GM04504 (cell line): ENCODE data around the gene NFASC.

Experiments
- DNase-seq: peaks from one replicate; pipeline ENCODE4 v3.0.0-alpha.2; 2012; ENCODE audit warnings: low read depth

The NFASC gene

DNA sequence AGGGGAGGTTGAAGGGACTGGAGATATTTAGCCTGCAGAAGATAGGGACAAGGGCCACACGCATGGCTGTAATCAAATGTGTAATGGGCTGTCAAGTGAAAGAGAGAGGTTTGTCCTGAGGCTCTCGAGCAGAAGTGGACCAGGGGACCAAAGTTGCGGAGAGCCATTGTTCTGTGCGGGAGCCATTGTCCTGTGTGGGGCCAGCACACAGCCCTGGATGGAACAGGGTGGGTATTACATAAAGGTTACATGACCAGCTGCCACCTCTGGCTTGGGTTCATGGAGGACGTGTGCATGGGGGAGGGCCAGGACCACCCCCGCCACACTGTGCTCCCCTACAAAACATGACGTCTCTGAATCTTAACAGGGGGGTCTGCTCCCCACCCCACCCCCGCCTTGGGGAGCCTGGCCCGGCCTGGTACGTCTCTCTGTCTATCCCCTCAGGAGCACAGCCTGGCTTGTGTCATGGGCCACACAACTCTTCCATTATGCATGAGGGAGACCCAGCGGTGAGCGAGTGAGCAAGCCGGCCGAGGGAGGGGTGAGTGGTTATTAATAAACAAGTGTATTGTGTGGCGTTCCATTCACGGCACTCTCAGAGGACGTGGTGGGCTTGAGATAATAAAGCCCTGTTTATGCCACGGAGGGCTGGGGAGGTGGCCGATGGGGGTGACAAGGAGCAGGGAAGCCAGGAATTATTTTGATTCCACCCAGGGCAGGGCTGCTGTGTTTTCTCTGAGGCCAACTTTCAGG lies at the start of gene NFASC:
NFASC (plus strand) TSS at position 703 of the 753 bp plus-strand sequence. CDS start 73,454 bp downstream, outside the sequence.
- DNase-seq: no peak

- no peak for DNase-seq
Measured at GRCh38 chr1:204821476-204821875, 49.2 kb upstream of the NFASC start.

GRCh38 chr1:204821924-204822323 lies 48.7 kb upstream of the NFASC start:
- no peak for DNase-seq

DNA sequence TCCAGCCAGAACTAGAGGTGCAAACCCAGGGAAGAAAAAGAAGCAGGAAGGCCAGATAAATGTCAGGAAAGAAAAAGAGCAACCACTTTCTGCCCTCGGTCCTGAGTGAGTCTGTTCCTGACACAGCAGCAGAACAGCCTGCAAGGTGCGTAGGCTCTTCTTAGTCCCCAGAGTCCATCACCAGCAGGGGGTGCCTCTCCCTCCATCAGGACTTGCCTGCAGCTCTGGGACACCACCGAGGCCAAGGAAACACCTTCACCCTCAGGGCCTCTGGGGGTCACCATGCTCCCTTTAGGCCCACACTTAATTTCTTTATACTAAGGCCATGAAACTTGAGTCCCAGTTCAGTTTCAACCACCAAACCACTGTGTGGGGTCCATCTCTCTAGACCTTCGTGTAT lies 43.7 kb upstream of the NFASC start:
- no peak for DNase-seq

DNA sequence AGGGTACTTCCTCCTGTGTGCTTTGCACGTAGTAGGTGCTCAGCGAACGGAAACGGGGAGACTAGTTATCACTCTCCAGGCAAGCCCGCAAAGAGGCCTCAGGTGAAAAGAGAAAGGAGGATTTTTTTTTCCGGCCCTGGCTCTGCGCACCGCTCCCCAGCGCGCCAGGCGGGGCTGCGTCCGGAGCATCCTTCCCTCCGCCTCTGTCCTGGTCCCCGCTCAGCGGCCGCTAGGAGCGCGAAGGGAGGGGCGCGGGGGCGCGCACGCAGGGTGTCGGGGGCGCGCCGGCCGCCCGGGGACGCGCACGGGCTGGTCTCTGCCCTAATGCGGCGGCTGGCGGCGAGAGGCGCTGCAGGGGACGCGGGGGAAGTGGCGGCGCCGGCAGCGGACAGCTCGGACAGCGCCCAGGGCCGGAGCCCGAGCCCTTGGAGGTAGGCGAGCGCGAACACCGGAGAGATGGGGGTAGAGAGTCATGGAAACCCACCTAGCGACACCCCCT lies 42.3 kb upstream of the NFASC start:
- peak; percentile 68 for DNase-seq

DNA sequence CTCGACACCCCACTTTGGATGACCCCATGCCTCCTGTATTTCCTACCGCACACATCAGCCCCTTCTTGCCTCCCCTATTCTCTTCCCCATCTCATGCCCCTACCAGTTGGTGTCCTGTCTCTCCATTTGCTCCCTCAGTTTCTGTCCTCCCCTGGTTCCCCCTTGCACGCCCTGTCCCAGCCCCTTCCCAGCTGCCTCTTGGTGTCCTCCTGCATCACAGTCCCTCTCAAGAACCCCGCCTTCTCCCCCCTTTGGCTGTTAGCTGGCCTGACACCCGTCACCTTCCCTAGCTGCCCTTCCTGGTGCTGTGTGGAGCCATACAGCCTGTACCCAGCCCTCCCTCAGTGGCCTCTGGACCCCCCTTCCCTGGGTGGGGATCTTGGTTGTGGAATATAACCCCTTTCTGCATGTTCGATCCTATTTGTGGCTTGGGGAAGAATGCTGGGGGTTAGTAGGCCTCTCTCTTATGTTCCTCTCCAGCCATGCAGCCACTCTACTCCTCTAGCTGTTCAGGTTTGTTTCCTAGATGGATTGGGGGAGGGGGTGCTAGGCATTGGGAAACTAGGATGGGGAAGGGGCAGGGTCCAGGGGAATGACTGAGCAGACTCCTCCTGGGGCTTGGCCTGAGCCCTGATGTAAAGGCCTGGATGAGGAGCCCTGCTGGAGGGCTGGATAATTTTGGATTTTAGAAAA lies 41.4 kb upstream of the NFASC start:
- no peak for DNase-seq

DNA sequence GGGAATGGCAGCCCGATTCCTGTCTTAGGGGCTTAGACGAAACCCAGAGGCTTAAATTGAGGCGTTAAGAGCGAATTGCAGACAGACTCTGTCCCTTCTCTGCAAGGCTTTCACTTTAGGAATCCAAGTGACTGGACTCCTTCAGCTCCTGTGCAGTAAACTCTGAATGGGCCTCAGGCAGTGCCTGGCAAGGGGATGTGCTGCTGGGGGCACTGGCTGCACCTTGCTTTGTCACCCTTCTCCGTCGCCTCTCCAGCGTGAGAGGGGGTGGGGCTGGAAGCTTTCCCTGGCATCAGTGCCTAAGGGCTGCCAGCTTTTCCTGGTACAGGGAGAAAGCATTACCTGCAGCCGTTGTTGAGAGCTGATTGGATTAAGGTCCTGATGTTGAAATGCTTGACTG lies 39.9 kb upstream of the NFASC start:
- no peak for DNase-seq

GRCh38 chr1:204831186-204831585 lies 39.5 kb upstream of the NFASC start:
- DNase-seq: no peak

DNA sequence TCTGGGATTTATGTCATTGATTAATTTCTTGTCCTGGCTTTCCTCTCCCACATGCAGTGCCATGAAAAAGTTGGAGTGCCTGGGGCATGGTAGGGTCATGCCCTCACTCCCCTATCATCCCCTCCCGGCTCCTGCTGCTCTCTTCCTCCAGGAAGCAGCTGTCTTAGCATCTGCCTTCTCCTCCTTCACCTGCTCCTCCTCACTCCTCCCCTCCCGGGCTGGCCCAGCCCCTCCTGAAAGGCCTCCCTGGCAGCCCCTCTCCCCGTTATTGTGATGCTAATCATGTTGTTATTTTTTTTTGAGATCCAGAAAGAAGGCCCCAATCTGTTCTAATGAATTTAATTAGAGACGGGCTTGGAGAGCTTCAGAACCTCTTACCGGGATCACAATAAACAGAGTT lies 36.3 kb upstream of the NFASC start:
- no peak for DNase-seq

- DNase-seq: no peak
Measured at GRCh38 chr1:204834752-204835151, 35.9 kb upstream of the NFASC start.

DNA sequence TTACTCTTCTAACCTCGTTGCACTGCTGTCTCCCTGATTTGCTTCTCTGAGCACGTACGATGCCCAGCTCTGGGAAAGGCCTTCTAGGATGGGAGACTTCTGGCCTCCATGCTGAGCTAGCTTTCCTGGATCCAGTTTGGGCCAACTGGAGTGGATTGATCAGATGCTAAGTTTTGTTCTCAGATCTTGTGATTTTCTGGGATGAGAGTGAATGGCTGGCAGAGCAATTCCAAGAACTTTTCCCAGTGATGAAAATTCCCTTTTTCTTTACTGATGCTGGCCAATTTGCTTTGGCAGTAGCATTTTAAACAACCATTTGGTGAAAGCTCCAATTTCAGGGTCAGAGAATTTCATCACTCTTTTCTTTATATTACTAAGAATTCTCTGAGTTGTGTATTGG lies 34.9 kb upstream of the NFASC start:
- no peak for DNase-seq

DNA sequence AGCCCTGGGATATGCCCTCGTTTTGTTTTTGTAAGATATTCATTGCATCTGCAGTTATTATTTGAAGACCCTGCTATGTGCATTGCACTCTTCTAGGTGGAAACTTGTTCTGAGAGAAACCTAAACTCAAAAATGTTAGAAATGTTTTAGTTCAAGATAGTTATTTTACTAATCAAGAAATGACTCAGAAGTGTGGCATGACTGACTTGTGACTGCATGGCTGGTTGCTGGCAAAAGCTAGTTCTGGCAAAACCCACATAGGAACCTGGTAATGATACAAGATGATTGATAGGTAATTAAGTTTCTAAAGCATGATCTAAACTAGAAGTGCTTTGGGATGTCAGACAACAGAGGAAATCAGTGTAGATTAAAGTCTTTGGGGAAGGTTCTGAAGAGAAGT lies 33.8 kb upstream of the NFASC start:
- no peak for DNase-seq

DNA sequence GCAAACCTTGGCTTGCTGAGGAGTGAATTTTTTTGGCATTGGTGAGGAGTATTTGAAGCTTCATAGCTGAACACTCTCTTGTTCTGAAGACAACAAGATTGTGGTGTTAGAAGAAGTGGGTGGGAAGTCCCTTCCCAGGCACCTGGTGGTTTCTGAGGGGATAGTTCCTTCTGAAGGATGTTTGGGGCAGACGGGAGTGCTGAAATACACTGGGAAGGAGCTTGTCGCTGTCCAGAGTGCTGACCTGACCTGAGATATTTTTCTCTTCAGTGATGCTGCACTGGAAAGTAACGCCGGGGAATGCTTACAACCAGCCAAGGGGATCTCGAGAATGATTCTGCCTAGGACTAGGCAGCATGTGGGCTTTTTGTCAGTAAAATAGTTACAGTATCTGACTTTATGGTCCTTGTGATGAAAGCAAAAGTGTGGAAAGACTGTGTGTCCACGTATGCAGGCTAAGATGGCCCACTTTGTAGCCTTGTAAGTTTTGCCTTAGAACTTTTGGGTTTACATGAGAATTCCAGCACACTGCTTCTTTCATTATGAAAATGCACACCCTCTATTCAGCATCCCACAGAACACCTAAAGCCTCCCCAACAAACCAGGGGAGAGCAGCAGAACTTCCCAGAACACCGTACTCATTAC lies 33.1 kb upstream of the NFASC start:
- peak; percentile 32 for DNase-seq

DNA sequence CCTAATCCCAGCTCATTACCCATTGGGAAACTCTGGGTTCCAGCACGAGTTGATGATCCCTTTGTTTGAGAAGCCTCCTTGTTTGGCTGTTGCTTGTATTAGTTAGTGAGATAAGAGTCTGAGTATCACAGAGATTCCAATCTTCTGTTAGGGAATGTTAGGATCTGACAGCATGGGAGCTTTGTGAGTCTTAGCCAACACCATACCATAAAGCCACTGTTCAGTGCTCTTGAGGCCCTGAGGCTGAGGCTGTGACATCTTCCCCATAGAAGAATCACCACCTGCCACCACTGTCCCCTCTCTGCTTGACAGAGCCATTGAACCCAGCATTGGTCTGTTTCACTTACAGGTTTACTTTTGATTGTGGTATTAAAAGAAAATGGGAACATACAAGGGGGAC lies 29.3 kb upstream of the NFASC start:
- no peak for DNase-seq

DNA sequence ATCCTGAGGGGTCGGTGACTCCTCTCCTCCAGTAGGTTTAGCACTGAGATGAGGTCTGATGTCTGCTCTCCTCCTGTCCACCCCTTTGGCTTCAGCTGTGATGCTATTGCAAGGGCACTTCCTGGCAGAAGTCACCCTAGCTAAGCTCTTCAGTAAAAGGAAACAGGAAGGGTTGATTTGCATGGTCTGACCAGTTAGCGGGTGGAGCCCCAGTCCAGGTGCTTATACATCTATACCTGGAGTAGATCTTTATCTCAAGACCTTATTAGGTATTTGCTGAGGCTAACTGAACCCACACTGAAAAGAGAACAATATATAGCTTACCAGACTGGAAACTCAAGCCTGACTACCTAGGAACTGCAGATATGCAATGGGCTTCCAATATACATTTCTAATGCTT lies 28.9 kb upstream of the NFASC start:
- no peak for DNase-seq

DNA sequence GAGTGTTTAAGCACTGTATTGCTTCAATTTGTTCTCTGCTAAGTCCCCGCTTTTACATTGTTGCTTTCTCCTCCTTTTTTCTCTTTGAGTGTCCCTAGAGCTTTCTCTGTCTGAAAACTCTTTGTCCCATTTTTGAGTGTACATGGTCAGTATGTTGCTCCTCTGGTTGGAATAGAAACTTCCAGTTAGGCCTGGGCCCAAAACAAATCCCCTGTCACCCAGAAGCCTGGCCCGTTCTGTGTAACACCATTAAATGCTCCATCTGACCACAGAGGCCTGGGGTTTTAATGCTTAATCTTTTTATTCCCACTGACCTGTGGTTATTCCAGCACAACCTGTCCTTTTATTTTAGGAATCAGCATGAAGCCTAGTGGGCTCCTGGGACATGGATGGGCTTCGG lies 28.3 kb upstream of the NFASC start:
- no peak for DNase-seq

DNA sequence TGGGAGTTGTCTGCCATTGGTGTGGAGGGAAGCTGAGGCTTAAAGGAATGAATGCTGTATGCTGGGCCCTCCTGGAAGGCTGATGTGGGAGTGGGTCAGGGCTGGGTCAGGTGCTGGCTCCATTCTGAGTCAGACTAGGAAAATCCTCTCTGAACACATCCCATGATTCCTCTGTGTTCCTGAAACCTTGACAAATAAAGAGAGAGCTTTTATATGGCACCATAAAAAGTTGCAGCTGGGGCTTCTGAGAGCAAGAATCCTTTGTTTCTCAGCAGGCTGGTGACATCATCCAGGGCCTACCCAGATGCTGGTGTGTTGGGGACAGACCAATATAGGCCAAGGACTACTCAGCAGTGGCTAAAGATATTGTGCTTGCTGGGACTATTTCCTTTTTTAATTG lies 27.8 kb upstream of the NFASC start:
- peak; percentile 36 for DNase-seq

DNA sequence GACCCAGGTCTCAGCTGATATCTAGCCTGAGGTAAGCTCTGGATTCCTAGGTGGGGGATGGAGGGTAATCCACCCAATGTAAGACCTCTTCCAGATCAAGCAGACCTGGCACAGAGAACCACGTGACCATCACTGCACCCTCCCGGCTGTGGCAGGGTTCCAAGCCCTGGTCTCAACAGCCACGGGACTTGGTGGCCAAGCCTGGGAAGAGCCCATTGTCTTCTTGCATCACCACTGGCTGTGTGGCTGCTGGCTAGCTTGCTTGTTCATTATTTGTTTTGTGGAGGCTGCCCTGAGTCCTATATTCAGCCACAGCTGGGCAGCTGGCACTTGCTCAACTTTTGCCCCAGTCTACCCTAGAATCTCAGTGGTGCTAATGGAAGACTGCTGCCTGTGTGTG lies 24.1 kb upstream of the NFASC start:
- DNase-seq: no peak

DNA sequence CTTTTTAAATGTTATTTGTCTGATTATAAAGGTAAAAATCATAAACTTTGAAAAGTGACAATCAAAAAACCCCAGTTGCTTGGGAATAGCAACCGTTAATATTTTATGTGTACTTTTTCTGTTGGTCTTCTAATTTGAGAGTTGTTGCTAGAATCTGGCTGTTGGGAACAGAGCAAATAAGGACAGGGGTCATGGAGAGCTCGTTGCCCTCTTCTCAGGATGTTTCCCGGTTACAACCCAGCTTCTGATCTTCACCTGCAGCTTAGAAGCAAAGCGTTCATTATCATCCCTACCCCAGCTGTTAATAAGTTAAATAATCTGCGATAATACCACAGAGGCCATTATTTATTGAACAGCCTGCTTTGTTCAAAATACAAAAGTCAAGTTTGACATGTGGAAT lies 22.1 kb upstream of the NFASC start:
- DNase-seq: no peak

GRCh38 chr1:204852854-204853253 lies 17.8 kb upstream of the NFASC start:
- no peak for DNase-seq

GRCh38 chr1:204853436-204853835 lies 17.2 kb upstream of the NFASC start:
- no peak for DNase-seq

- DNase-seq: no peak
Measured at GRCh38 chr1:204854286-204854685, 16.4 kb upstream of the NFASC start.

DNA sequence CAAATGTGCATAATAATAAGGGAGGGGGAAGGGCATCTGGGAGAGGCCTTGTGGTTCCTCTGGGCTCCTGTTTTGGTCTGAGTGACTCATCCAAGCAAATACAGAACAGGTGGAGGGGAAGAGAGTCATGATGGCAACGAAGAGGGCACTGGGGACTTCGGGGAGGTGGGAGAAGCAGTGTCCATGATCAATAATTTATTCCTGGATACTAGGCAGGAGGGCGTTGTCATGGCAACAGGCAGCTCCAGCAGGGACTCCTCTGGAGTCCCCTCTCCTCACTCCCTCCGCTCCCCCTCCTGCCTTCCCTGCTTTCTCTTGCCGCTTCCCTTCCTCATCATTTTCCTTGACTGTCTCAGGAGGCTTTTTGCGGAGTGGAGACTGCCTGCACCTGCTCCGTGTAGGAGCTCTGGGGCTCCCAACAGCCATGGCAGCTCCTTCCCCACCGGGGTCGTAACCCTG lies 12.3 kb upstream of the NFASC start:
- no peak for DNase-seq
